GM10847 (cell line): ENCODE results near the gene ABCD1.

ENCODE experiments used
- POLR2A ChIP-seq: IDR thresholded peaks from 2 replicates; pipeline ENCODE4 v1.6.1; 2011; ENCODE audit not compliant: insufficient read length; ENCODE audit errors: extremely low read depth

Gene ABCD1

DNA sequence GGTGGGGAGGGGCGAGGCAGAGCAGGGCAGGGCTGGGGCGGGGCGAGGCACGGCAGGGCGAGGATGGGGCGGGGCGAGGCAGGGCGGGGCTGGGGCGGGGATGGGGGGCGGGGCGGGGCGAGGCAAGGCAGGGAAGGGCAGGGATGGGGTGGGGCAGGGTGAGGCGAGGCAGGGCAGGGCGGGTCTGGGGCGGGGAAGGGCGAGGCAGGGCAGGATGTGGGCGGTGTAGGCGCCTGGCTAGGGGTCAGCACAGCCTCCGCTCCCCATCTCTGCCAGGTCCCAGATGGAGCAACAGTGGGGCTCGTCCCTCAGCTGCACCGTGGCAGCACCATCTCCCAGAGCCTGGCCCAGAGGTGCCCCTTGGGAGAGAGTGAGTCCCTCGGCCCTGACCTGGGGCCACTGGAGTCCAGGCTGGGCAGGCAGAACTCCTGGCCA lies 52.0 kb downstream of the ABCD1 start:
- TF ChIP-seq POLR2A: no peak

DNA sequence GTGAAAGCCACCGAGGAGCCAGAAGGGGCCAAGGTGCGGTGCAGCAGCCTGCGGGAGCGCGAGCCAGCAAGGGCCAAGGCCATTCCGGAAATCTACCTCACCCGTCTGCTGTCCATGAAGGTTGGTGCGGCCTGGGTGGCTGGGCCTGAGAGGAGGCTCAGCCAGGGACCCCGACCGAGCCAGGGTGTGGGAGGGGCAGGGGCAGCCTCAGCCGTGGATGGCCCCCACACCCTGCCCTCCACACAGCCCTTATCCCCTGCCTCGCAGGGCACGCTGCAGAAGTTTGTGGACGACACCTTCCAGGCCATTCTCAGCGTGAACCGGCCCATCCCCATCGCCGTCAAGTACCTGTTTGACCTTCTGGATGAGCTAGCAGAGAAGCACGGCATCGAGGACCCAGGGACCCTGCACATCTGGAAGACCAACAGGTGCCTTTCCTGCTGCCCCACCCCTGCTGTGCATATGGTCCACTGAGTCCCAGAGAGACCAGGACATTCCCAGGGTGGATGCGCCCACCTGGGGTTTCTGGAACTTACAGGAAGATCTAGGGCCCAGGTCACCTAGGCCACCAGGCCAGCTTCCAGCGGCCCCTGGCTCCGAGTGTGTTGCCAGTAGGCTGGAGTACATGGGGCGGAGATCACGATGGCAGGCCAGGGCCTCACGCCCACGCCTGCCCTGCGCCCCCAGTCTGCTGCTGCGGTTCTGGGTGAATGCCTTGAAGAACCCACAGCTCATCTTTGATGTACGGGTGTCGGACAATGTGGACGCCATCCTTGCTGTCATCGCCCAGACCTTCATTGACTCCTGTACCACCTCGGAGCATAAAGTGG lies 52.8 kb downstream of the ABCD1 start:
- TF ChIP-seq POLR2A: no peak

DNA sequence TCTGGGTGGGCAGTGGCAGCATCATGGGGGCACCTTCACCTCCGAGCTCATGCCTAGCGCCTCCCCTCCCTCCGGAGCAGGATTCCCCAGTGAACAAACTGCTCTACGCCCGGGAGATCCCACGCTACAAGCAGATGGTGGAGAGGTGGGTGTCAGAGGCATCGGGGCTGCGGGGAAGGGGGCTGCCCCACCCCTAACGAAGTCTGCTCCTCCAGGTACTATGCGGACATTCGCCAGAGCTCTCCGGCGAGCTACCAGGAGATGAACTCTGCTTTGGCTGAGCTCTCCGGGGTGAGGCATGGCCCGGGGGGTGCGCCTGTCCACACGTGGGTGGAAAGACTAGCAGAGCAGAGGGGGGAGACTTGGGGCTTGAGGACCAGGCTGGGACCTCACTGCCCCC lies 53.5 kb downstream of the ABCD1 start:
- TF ChIP-seq POLR2A: no peak

DNA sequence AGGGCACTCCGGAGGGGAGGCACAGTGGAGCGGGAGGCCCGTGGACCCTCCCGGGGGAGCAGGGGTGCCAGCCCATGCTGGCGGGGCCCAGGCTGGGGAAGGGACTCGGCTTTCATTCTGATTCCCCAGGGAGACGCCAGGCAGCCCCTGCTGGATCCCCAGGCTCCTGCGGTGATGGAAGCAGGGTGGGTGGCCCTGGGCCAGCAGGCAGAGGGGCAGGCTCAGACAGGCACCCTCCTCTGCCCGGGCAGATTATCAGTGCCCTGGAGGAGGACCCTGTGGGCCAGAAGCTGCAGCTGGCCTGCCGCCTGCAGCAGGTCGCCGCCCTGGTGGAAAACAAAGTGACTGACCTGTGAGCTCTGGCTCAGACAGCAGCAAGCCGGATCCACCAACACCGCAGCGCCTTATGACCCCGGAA lies 54.0 kb downstream of the ABCD1 start:
- TF ChIP-seq POLR2A: no peak

DNA sequence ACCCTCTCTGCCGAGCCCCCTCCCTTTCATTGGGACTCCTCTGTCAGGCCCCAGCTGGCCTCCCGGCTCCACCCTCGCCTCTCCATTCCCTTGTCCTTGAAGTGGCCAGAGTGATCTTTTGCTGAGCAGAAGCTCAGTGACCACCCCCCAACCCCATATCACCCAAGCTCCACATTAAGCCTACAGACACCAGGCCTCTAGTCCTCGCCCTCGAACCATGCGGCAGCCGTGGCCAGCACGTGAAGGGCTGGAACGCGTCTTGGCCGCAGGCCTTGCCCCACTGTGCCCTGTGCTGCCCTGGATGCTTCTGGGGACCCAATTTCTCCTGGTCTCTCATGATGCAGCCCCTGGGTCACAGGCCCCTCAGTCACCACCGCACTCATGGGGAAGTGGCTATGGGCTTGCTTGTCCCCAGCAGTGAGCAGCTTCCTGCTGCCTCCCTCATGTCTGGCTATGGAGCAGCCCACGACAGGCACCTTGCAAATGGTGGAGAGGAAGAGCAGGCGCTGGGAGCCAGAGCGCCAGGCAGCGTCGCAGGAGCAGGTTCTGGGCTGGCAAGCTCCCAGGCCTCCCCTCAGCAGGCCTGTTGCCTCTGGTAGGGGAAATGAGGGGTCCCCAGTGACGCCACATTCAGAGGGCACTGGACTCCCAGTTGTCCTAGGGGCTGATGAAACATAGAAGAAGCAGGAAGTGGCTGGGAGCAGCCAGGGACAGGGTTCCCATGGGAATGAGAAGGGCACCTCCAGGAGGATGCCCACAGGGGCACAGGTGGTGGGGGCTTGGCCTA lies 55.4 kb downstream of the ABCD1 start:
- no peak for TF ChIP-seq POLR2A

DNA sequence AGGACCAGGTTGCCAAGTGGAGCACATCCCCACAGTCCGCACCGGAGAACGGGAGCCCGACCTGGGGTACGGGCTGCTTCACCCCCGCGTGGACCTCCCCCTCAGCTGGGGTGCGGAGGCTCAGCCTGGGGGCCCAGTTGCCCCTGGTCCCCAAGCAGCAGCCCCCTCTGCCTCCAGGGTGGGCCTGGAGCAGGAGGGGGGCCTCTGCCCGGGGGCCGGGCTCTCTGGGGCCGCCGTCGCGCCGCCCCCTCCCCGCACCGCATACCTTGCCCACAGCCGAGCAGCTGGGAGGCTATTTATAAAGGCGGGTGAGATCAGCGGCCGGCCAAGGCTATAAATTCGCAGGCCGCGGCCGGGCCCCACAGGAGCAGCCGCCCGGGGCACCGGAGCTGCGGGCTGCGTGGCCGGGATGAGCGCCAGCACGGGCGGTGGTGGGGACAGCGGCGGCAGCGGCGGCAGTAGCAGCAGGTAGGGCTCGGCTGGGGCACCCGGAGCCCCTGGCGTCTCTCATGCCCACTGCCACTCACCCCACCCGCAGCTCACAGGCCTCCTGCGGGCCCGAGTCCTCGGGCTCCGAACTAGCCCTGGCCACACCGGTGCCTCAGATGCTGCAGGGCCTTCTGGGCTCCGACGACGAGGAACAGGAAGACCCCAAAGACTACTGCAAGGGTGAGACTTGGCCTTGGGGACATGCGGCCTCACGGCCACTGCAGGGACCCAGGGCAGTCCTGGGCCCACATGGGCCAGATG lies 56.2 kb downstream of the ABCD1 start, which contains the start of gene SRPK3:
Gene SRPK3, plus strand, starts transcription at position 364 of the 750 bp plus-strand sequence. Its CDS starts 46 bp downstream, at position 410.
- no peak for TF ChIP-seq POLR2A

DNA sequence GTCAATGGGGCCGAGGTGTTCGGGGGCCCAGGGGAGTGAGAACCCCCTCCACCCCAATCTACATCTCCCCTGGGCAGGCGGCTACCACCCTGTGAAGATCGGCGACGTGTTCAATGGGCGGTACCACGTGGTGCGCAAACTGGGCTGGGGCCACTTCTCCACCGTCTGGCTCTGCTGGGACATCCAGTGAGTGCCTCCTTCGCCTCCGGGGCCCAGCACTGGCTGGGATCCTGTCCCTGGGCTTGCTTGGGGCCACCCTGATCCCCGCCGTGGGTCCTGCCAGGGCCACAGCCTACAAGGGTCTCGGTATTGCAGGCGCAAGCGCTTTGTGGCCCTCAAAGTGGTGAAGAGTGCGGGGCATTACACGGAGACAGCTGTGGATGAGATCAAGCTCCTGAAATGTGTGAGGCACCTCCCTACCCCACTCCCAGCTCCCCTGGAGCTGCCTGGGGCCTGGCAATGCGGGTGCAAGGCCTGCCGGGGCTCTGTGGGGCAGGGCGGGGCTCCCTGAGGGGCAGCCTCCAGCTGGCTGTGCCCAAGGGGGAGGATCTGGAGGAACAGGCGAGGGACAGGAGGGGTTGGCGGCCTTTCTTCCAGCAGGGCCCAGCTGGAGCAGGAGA lies 56.9 kb downstream of the ABCD1 start:
- no peak for TF ChIP-seq POLR2A

DNA sequence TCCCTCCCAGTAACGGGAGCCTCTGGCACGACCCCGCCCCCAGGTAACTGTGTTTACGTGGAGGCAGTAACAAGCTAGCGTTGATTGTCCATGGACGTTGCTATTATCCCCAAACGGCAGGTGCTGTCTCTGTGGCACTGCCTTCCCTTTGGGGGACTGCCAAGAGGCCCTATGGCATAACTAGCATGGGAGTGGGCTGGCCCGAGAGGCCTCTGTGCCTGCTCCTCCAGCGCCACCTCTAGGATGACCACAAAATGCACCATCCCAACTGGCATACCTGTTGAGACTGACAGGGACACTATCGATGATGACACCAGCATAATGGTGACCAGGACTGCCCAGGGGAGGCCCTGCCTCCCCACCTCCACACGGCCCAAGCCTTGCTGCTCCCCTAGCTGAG lies 57.7 kb downstream of the ABCD1 start:
- TF ChIP-seq POLR2A: no peak

DNA sequence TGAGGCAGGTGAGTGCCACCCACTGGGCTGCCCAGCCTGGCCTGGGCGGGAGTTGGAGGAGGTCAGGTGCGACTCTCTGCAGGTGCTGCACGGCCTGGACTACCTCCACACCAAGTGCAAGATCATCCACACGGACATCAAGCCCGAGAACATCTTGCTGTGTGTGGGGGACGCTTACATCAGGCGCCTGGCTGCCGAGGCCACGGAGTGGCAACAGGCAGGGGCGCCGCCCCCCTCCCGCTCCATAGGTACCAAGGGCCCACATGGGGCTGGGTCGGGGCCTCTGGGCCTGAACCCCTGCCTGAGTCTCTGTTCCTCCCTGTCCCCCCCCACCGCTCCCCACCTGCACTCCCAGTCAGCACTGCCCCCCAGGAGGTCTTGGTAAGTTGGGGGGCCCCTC lies 58.2 kb downstream of the ABCD1 start:
- no peak for TF ChIP-seq POLR2A

DNA sequence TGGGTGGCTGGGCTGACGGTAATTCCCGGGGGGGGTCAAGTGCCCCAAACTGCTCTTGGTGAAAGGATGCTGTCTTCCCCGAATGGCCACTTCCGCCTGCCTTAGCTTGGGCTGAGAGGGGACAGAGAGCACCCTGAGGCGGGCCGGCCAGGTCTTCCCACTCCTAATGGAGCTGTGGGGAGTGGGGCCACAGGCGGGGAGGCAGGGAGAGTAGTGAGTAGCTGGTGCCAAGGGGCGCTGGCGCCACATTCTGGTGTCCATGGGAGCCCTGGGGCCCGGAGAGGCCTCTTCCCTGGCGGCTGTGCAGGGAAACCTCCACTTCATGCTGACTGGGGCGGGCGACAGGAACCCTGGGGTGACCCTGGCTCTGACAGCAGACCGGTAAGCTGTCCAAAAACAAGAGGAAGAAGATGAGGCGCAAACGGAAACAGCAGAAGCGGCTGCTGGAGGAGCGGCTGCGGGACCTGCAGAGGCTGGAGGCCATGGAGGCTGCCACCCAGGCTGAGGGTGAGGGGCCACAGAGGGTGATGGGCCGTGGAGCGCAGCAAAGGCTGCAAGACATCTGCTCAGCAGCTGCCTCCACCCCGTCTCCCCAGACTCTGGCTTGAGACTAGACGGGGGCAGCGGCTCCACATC lies 58.8 kb downstream of the ABCD1 start:
- TF ChIP-seq POLR2A: no peak

DNA sequence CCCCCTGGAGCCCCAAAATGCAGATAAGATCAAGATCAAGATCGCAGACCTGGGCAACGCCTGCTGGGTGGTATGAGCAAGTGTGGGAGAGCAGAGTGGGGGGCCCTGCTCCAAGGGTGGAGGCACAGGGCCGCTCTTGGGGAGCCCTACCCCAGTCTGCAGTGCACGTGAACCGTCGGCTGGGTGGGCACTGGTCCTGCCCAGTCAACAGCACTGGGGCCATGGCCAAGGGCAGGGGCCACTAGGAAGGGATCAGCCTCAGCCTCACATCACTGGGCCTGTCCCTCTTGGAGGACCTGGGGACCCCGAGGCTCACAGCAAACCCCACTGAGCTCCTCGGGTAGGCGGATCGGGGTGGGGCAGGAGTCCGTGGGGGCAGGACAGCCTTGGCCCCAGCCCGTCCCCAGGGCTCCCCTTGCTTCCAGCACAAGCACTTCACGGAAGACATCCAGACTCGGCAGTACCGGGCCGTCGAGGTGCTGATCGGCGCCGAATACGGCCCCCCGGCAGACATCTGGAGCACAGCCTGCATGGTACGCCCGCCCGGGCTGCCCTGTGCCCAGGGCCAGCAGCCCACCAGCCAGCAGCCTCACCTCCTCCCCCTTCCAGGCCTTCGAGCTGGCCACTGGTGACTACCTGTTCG lies 59.8 kb downstream of the ABCD1 start:
- no peak for TF ChIP-seq POLR2A

DNA sequence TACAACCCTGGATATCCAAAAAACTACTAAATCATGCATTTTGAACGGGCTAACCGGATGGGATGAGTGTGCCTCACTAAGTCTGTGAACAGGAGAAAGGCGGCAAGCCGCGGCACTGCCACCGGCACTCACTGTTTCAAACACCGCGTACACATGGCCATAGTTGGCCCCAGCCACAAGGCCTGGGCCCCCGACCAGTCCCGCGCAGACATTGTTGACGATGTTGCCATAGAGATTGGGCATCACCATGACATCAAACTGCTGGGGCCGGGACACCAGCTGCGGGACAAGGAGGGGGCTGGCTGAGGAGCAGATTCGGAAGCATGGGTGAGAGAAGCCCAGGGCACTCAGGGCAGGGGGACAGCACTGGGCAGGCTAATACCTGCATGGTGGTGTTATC lies 62.0 kb downstream of the ABCD1 start:
- TF ChIP-seq POLR2A: no peak

DNA sequence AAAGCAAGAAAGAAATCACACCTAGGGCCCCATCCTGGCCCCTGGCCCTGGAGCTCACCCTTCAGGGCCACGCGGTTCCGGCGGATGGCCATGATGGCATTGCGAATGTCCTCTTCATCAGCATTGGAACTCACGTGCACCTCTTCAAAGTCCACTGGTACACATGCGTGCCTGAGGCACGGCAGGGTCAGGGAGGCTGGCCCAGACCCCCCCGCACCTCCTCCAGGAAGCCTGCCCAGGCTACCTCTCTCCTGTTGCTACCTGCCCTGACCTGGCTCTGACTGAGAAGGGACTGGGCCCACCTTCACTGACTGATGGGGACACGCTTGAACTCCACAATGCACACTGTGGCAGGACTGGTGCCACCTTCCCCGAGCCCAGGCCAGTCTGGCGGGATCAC lies 65.0 kb downstream of the ABCD1 start:
- no peak for TF ChIP-seq POLR2A
